ENCODE results near the gene LAMA5.

LAMA5 gene

GRCh38 chr20:62311832-62312661 lies 55.1 kb downstream of the LAMA5 start:
- DNase-seq = no peak

- DNase-seq = no peak
Measured at GRCh38 chr20:62311150-62311549, 56.0 kb downstream of the LAMA5 start.

- no peak for DNase-seq
Measured at GRCh38 chr20:62310757-62311121, 56.4 kb downstream of the LAMA5 start.

- DNase-seq = no peak
Measured at GRCh38 chr20:62309947-62310756, 57.0 kb downstream of the LAMA5 start.

GRCh38 chr20:62309198-62309944 lies 57.7 kb downstream of the LAMA5 start:
- no peak for DNase-seq

GRCh38 chr20:62308102-62308822 lies 58.9 kb downstream of the LAMA5 start:
- DNase-seq = no peak

GRCh38 chr20:62307226-62308101 lies 59.6 kb downstream of the LAMA5 start:
- DNase-seq = no peak

- no peak for DNase-seq
Measured at GRCh38 chr20:62306414-62307187, 60.5 kb downstream of the LAMA5 start.

- no peak for DNase-seq
Measured at GRCh38 chr20:62305765-62306413, 61.2 kb downstream of the LAMA5 start.

GRCh38 chr20:62305149-62305764 lies 61.9 kb downstream of the LAMA5 start:
- no peak for DNase-seq

GRCh38 chr20:62304331-62305148 lies 62.6 kb downstream of the LAMA5 start:
- DNase-seq = no peak

GRCh38 chr20:62303340-62304226 lies 63.5 kb downstream of the LAMA5 start:
- DNase-seq = peak; percentile 17

GRCh38 chr20:62303062-62303339 lies 64.1 kb downstream of the LAMA5 start:
- no peak for DNase-seq

GRCh38 chr20:62302341-62303061 lies 64.6 kb downstream of the LAMA5 start, which contains the start of gene ADRM1:
ADRM1 (plus strand) TSS chr20:62302997; CDS start chr20:62303569, 572 bp downstream.
- peak; percentile 93 for DNase-seq

- peak; percentile 96 for DNase-seq
Measured at GRCh38 chr20:62301773-62302340, 65.3 kb downstream of the LAMA5 start.

GRCh38 chr20:62301111-62301668 lies 65.9 kb downstream of the LAMA5 start:
- no peak for DNase-seq

- DNase-seq = no peak
Measured at GRCh38 chr20:62300319-62300718, 66.8 kb downstream of the LAMA5 start.
